Measurements from ENCODE around the gene MEGF6.

DNA sequence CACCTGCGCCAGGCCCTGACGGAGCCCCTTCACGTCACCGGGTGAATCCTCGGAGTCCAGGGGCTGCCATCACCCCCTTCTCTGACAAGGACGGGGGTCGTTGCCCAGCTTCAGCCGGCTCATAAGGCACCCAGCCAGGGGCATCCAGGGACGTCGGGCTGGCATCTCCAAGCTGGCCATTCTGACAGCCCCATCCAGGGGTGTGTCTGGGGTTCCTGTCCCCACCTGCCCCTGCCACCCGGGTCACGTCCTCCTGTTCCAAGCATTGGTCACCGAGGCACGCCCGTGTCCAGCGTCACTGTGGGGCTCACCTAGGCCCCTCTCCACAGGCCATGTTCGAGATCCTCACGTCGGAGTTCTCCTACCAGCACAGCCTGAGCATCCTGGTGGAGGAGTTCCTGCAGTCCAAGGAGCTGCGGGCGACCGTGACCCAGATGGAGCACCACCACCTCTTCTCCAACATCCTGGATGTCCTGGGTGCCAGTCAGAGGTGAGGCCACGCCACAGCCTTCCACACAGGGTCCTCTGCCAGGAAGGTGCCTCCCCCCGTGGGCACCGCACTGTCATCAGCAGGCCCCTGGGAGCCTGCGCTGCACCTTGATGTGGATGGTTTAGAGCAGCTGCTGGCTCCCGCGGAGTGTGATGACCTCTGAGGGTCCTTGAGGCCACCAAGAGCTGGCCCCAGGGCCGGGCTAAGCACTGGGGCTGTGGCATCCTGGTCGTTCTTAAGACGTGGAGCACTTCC lies 142.0 kb downstream of the MEGF6 start:
- no peak for TF ChIP-seq ZC3H10 (CRISPR knock-in tag; IDR thresholded peaks at IDR 0.05)
- TF ChIP-seq BACH2 (CRISPR knock-in tag; IDR thresholded peaks at IDR 0.05; ENCODE audit: borderline replicate concordance), result no peak
- no peak for TF ChIP-seq TCF4 (CRISPR knock-in tag; IDR thresholded peaks at IDR 0.05; ENCODE audit: borderline replicate concordance)

Measured in SK-N-SH treated with all-trans-retinoic acid at 6 μM for 48 hours (cell line).